Activated T-helper 17 cell treated with anti-CD3 and anti-CD28 coated beads, Interleukin-2, amount 50 U/mL, for 72 hours (primary cell): Measurements from ENCODE around the gene ABHD8. TPM values are rescaled to one million over a fixed set of nuclear protein-coding genes. Genes with fewer than 3 reads are reported as not detected.

Source experiments
- ATAC-seq: fragments of 150-1000 bp; cut with Tn5 transposase; replicated peaks from 2 replicates; pipeline ENCODE4 v1.10.0; 2021; ENCODE audit warnings: mild to moderate bottlenecking, moderate library complexity
- H3K27ac Mint-ChIP-seq: one replicate; pipeline ENCODE4 v1.8.0; 2022; ENCODE audit warnings: mixed read lengths
- H3K27me3 Mint-ChIP-seq: one replicate; pipeline ENCODE4 v1.8.0; 2022; ENCODE audit warnings: mixed read lengths
- H3K36me3 Mint-ChIP-seq: one replicate; pipeline ENCODE4 v1.8.0; 2022; ENCODE audit warnings: low read depth, mild to moderate bottlenecking, mixed read lengths
- H3K4me1 Mint-ChIP-seq: one replicate; pipeline ENCODE4 v1.8.0; 2022; ENCODE audit warnings: mixed read lengths
- H3K4me3 Mint-ChIP-seq: one replicate; pipeline ENCODE4 v1.8.0; 2022; ENCODE audit warnings: mild to moderate bottlenecking, mixed read lengths
- H3K9me3 Mint-ChIP-seq: one replicate; pipeline ENCODE4 v1.8.0; 2022; ENCODE audit warnings: mixed read lengths
- total RNA-seq, 2 donors: library from RNA; stranded (reverse); gene quantifications; one replicate each; pipeline ENCODE4 v1.2.3, GENCODE V29; 2022

The ABHD8 gene
- total RNA-seq, 2 donors from 2014 or later, result 8.0 to 8.5 TPM

GRCh38 chr19:17319473-17320238, 16.4 kb upstream of the ABHD8 start:
- peaks cover 64% of the 10 kb centered on the region for H3K36me3 Mint-ChIP-seq

GRCh38 chr19:17318966-17319365, 15.7 kb upstream of the ABHD8 start:
- Mint-ChIP-seq H3K27ac (no peak overlapping the region), H3K4me3 (no peak overlapping the region), H3K9me3 (no peaks in the 10 kb centered on the region), H3K36me3 (peaks cover 71% of the 10 kb centered on the region), H3K27me3 (no peaks in the 10 kb centered on the region), H3K4me1 (peaks cover 5% of the 10 kb centered on the region)
- no peak for ATAC-seq

More at GRCh38 chr19:17319473-17320238, 16.4 kb upstream of the ABHD8 start:
- no peaks in the 10 kb centered on the region for H3K27me3 Mint-ChIP-seq
- H3K4me1 Mint-ChIP-seq, result peaks cover 5% of the 10 kb centered on the region
- no peaks in the 10 kb centered on the region for H3K9me3 Mint-ChIP-seq
- H3K27ac Mint-ChIP-seq, result no peak overlapping the region
- no peak for ATAC-seq
- H3K4me3 Mint-ChIP-seq, result no peak overlapping the region

DNA sequence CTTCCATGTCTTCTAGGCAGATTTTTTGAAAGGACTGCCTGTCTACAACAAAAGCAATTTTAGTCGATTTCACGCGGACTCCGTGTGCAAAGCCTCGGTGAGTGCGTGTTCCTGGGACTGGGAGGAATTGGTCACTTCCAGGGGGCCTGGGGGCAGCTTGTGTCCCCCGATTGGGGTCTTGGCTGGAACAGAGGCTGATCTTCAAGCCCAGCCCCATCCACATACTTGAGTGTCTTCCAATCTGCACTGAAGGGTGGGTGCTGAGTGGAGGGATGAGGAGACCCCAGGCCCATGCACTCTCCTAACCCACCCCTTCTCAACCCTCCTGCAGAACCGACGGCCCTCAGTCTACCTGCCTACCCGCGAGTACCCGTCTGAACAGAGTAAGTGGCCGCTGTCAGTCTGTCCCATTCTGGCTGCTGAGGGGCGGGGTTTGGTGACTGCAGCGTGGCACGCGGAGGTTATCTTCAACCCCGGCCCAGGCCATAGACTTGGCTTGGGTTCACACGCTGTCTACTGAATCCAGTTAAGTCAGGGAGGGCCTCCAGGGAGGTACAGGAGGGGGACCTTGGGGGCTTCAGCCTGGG, 10.9 kb upstream of the ABHD8 start:
- Mint-ChIP-seq H3K4me3 (no peak overlapping the region), H3K27me3 (no peaks in the 10 kb centered on the region), H3K36me3 (peaks cover 65% of the 10 kb centered on the region), H3K27ac (no peak overlapping the region), H3K9me3 (no peaks in the 10 kb centered on the region), H3K4me1 (peaks cover 15% of the 10 kb centered on the region)
- no peak for ATAC-seq

GRCh38 chr19:17312189-17313113, 9.2 kb upstream of the ABHD8 start:
- Mint-ChIP-seq H3K27ac (no peak overlapping the region), H3K4me1 (peaks cover 21% of the 10 kb centered on the region), H3K9me3 (no peaks in the 10 kb centered on the region), H3K36me3 (peaks cover 57% of the 10 kb centered on the region), H3K27me3 (no peaks in the 10 kb centered on the region), H3K4me3 (no peak overlapping the region)
- no peak for ATAC-seq

- ATAC-seq, result no peak
- Mint-ChIP-seq H3K9me3 (no peaks in the 10 kb centered on the region), H3K27ac (no peak overlapping the region), H3K4me3 (peak overlapping the region; percentile 51), H3K4me1 (peaks cover 21% of the 10 kb centered on the region), H3K36me3 (peaks cover 49% of the 10 kb centered on the region), H3K27me3 (no peaks in the 10 kb centered on the region)
Measured at GRCh38 chr19:17311455-17312188, 8.4 kb upstream of the ABHD8 start.

- H3K27me3 Mint-ChIP-seq, result no peaks in the 10 kb centered on the region
- ATAC-seq, result no peak
- peaks cover 21% of the 10 kb centered on the region for H3K4me1 Mint-ChIP-seq
- peak overlapping the region; percentile 94 for H3K27ac Mint-ChIP-seq
- H3K4me3 Mint-ChIP-seq, result peak overlapping the region; percentile 90
- no peaks in the 10 kb centered on the region for H3K9me3 Mint-ChIP-seq
- peaks cover 36% of the 10 kb centered on the region for H3K36me3 Mint-ChIP-seq
Measured at GRCh38 chr19:17309965-17310461, 6.8 kb upstream of the ABHD8 start.

DNA sequence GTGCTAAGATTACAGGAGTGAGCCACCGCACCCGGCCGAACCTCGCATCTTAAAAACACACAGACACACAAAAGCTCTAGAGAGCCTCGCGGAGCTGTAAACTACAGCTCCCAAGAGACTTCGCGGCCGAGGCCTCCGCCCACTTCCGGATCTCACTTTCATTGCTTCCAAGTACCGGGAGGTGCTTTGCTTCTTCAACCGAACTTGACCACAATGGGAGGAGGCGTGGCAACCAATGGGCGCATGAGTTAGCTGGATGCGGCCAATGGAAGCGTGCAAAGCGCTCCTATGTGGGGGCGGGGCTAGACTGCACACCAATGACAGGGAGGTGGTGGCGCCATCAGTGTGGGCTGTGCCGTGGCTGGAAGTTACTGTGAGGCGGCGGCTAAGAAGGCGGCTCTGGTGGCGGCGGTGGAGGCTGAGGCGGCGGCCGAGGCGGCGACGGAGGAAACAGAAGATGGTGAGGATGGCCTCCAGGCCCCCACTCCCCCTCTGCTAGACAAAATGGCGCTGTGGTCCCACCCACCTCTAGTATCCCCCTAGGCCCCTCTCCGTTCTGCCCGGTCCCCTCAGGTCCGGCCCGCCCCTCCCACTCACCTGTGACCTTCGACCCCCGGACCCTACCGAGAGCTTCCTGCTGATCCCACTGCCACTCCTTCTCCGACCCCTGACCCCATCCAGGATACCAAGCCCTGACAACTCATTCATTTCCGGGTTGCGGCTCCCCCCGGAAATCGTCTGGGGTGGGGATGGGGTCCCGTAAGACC, 6.2 kb upstream of the ABHD8 start, which contains the start of gene DDA1:
Gene DDA1 (plus strand): TSS at position 366 of the 767 bp plus-strand sequence. CDS start 92 bp downstream, at position 458.
- ATAC-seq, result peak; percentile 86
- Mint-ChIP-seq H3K9me3 (no peaks in the 10 kb centered on the region), H3K27me3 (no peaks in the 10 kb centered on the region), H3K4me3 (peak within 1 kb of the TSS; percentile 90), H3K4me1 (peaks cover 21% of the 10 kb centered on the region), H3K27ac (peak within 1 kb of the TSS; percentile 94), H3K36me3 (peaks cover 31% of the 10 kb centered on the region)

DNA sequence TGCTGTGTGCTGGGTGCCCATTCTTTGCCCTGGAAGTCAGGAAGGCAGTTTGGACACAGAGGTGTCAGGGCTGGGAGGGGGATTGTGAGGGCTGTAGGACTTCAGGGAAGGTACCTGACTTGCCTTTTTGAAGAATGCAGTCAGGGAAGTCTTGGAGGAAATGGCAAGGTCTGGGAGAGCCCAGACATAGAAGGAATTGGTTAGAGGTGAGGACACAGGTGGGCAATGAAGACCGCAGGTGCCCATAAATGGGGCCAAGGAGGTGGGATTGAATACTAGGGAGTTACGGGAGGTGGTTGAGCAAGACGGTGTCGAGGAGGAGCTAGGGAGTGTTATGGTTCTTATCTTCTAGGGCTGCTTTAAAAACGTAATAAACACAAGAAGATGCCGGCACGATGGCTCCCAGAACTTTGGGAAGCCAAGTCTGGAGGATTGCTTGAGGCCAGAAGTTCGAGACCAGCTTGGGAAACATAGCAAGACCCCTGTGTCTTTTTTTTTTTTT, 4.7 kb upstream of the ABHD8 start:
- H3K27me3 Mint-ChIP-seq, result no peaks in the 10 kb centered on the region
- peaks cover 21% of the 10 kb centered on the region for H3K4me1 Mint-ChIP-seq
- H3K4me3 Mint-ChIP-seq, result peak overlapping the region; percentile 86
- ATAC-seq, result no peak
- H3K27ac Mint-ChIP-seq, result no peak overlapping the region
- peaks cover 16% of the 10 kb centered on the region for H3K36me3 Mint-ChIP-seq
- no peaks in the 10 kb centered on the region for H3K9me3 Mint-ChIP-seq

DNA sequence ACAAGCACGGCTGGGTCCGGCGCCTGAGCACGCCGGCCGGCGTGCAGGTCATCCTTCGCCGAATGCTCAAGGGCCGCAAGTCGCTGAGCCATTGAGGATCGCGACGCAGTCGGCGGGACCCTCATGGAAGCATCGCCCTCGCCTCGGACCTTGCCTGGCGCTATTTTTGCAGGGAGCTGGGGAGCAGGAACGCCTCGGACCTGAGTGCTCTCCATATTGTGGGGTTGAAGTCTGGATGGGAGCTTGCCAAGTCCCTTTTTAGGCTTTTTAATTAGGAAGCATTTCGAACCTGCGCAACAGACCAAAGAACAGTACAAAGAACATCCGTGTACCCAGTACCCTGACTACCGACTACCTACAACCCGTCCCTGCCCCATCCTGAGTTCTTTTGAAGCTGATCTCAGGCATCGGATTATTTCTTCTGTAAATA, 3.1 kb upstream of the ABHD8 start:
- ATAC-seq, result no peak
- Mint-ChIP-seq H3K4me3 (peak overlapping the region; percentile 86), H3K27ac (peak overlapping the region; percentile 85), H3K9me3 (no peaks in the 10 kb centered on the region), H3K4me1 (peaks cover 15% of the 10 kb centered on the region), H3K27me3 (no peaks in the 10 kb centered on the region), H3K36me3 (peaks cover 7% of the 10 kb centered on the region)

- Mint-ChIP-seq H3K9me3 (no peaks in the 10 kb centered on the region), H3K36me3 (peaks cover 7% of the 10 kb centered on the region), H3K27me3 (no peaks in the 10 kb centered on the region), H3K4me3 (peak within 1 kb of the TSS; percentile 86), H3K27ac (peak within 1 kb of the TSS; percentile 85), H3K4me1 (peaks cover 13% of the 10 kb centered on the region)
- ATAC-seq, result peak; percentile 72
Measured at GRCh38 chr19:17305517-17306284, 2.5 kb upstream of the ABHD8 start, which contains the start of gene MRPL34. Gene MRPL34, plus strand, starts transcription at chr19:17305872. Its CDS starts 21 bp downstream, at chr19:17305893.

GRCh38 chr19:17305216-17305516, 1.9 kb upstream of the ABHD8 start:
- Mint-ChIP-seq H3K4me1 (peaks cover 10% of the 10 kb centered on the region), H3K27ac (peak overlapping the region; percentile 85), H3K9me3 (no peaks in the 10 kb centered on the region), H3K27me3 (no peaks in the 10 kb centered on the region), H3K4me3 (peak overlapping the region; percentile 86), H3K36me3 (peaks cover 7% of the 10 kb centered on the region)
- no peak for ATAC-seq

DNA sequence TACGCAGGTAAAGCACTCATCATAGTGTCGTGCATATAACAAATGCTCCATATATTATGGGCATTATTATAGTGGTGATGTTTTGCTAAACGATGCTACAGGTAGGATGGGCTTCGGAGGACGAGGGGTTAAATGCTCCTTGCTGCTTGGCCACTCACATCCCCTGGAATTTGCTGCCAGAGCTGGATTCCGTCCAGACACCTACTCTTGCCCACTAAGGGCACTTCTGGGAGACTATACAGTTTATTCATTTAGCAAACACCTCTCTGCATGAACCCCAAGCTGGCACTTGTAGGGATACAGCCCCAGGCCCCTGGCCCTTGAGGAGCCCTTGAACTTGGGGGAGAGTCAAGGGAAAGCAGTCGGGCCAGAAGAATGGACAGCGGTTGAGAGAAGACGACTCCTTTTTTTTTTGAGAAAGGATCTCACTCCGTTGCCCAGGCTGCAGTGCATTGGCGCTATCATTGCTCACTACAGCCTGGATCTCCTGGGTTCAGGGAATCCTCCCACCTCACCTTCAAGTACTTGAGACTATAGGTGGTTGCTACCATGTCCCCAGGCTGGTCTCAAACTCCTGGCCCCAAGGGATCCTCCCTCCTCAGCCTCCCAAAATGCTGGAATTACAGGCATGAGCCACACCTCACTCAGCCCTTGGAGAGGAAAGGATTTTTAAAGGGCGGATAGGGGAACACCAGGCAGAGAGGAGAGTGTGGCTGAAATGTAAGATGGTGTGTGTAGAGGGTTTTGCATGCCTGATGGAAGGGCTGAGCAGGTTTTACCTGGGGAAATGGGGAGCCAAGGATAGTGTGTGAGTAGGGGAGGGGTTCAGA, 1.4 kb upstream of the ABHD8 start:
- peaks cover 7% of the 10 kb centered on the region for H3K36me3 Mint-ChIP-seq
- ATAC-seq, result no peak
- H3K27ac Mint-ChIP-seq, result peak overlapping the region; percentile 85

More for the DNA sequence above, 1.4 kb upstream of the ABHD8 start:
- H3K9me3 Mint-ChIP-seq, result no peaks in the 10 kb centered on the region
- H3K4me3 Mint-ChIP-seq, result peak overlapping the region; percentile 86
- H3K4me1 Mint-ChIP-seq, result peaks cover 10% of the 10 kb centered on the region
- no peaks in the 10 kb centered on the region for H3K27me3 Mint-ChIP-seq
